Chondrocyte (in vitro differentiated cells): ENCODE data around the gene ATRX. TPM values are rescaled to one million over a fixed set of nuclear protein-coding genes. Genes with fewer than 3 reads are reported as not detected.

Experiments
- DNase-seq: peaks from one replicate; pipeline ENCODE4 v3.0.0; 2021; ENCODE audit warnings: mixed read lengths, low spot score
- H3K27ac Mint-ChIP-seq: one replicate; pipeline ENCODE4 v1.8.0; 2021; ENCODE audit warnings: mild to moderate bottlenecking, moderate library complexity, mixed read lengths; ENCODE audit not compliant: unreplicated experiment
- H3K27me3 Mint-ChIP-seq: 2 replicates; pipeline ENCODE4 v1.8.0; 2021; ENCODE audit warnings: low read depth, mixed read lengths
- H3K36me3 Mint-ChIP-seq: 2 replicates; pipeline ENCODE4 v1.8.0; 2021; ENCODE audit warnings: low read depth, mixed read lengths
- H3K4me1 Mint-ChIP-seq: 2 replicates; pipeline ENCODE4 v1.8.0; 2021; ENCODE audit warnings: low read depth, mild to moderate bottlenecking, mixed read lengths
- H3K4me3 Mint-ChIP-seq: one replicate; pipeline ENCODE4 v1.8.0; 2021; ENCODE audit warnings: mild to moderate bottlenecking, moderate library complexity, mixed read lengths; ENCODE audit not compliant: unreplicated experiment
- H3K9me3 Mint-ChIP-seq: 2 replicates; pipeline ENCODE4 v1.8.0; 2021; ENCODE audit warnings: low read depth, mixed read lengths
- total RNA-seq: library from RNA; stranded (reverse); gene quantifications from 3 replicates; pipeline ENCODE4 v1.2.1, GENCODE V29; 2021
- TF ChIP-seq, protein P1 (sequence below): fragments of 200-600 bp; sonication (generic); IDR thresholded peaks from 2 replicates; pipeline ENCODE4 v1.5.0; 2021; ENCODE audit warnings: antibody characterized with exemption, mild to moderate bottlenecking, moderate library complexity

ATRX gene
- total RNA-seq, 1 donor from 2014 or later, result 81.9 TPM

- TF ChIP-seq, protein P1, sequence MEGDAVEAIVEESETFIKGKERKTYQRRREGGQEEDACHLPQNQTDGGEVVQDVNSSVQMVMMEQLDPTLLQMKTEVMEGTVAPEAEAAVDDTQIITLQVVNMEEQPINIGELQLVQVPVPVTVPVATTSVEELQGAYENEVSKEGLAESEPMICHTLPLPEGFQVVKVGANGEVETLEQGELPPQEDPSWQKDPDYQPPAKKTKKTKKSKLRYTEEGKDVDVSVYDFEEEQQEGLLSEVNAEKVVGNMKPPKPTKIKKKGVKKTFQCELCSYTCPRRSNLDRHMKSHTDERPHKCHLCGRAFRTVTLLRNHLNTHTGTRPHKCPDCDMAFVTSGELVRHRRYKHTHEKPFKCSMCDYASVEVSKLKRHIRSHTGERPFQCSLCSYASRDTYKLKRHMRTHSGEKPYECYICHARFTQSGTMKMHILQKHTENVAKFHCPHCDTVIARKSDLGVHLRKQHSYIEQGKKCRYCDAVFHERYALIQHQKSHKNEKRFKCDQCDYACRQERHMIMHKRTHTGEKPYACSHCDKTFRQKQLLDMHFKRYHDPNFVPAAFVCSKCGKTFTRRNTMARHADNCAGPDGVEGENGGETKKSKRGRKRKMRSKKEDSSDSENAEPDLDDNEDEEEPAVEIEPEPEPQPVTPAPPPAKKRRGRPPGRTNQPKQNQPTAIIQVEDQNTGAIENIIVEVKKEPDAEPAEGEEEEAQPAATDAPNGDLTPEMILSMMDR, result no peak
- peaks cover 2% of the 10 kb centered on the region for H3K36me3 Mint-ChIP-seq
- H3K9me3 Mint-ChIP-seq, result peaks cover 22% of the 10 kb centered on the region
- H3K4me3 Mint-ChIP-seq, result no peak overlapping the region
- DNase-seq, result peak; percentile 76
- no peak overlapping the region for H3K27ac Mint-ChIP-seq
- H3K4me1 Mint-ChIP-seq, result no peaks in the 10 kb centered on the region
- no peaks in the 10 kb centered on the region for H3K27me3 Mint-ChIP-seq
These were observed 292.1 kb downstream of the ATRX start for GRCh38 chrX:77493677-77494553.

DNA sequence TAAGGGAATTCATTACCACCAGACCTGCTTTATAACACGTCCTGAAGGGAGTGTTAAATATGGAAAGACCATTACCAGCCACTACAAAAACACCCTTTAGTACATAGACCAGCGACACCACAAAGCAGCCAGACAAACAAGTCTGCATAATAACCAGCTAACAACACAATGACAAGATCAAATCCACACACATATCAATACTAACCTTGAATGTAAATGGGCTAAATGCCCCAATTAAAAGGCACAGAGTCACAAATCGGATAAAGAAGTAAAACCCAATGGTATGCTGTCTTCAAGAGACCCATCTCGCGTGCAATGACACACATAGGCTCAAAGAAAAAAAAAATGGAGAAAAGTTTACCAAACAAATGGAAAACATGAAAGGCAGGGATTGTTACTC is 302.0 kb downstream of the ATRX start:
- H3K4me1 Mint-ChIP-seq, result no peaks in the 10 kb centered on the region
- H3K4me3 Mint-ChIP-seq, result no peak overlapping the region
- TF ChIP-seq, protein P1, result no peak
- H3K36me3 Mint-ChIP-seq, result no peaks in the 10 kb centered on the region
- H3K27me3 Mint-ChIP-seq, result no peaks in the 10 kb centered on the region
- H3K9me3 Mint-ChIP-seq, result peaks cover 45% of the 10 kb centered on the region
- no peak overlapping the region for H3K27ac Mint-ChIP-seq
- no peak for DNase-seq

DNA sequence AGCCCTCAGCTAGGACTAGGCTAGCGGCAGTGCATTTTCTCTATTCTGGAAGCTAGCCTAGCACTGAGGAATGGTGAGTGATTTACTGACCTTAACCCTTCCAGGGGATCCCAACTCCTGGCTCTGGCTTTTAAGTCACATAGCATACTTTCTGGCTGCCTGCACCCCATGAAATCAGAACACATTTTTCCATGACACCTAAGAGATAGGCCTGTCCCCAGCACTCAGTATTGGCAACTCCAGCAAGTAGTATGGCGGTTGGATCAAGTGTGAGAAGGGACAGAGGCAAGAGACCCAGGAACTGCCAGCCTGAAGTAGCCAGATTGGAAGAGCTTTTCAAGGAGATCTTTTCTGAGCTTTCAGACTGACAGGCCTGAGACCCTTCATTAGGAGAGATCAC is 330.6 kb downstream of the ATRX start:
- Mint-ChIP-seq H3K9me3 (peaks cover 6% of the 10 kb centered on the region), H3K4me3 (no peak overlapping the region), H3K36me3 (no peaks in the 10 kb centered on the region), H3K27ac (no peak overlapping the region), H3K4me1 (no peaks in the 10 kb centered on the region), H3K27me3 (no peaks in the 10 kb centered on the region)
- TF ChIP-seq, protein P1, result no peak
- no peak for DNase-seq

Other genes starting within 250 kb of the ATRX start
- gene MAGT1, start 109.2 kb upstream of the ATRX start, total RNA-seq, result 66.6 to 80.8 TPM (median 74.8 TPM) in 3 replicates
- 142 to 192 TPM (median 154 TPM) in 3 replicates for gene COX7B, start 113.3 kb upstream of the ATRX start, total RNA-seq
- gene ATP7A, start 124.5 kb upstream of the ATRX start, total RNA-seq, result 11.6 to 14.9 TPM (median 12.1 TPM) in 3 replicates
- not detected in 3 replicates for gene PGAM4, start 183.4 kb upstream of the ATRX start, total RNA-seq